HepG2 (cell line): ENCODE measurements around the gene KAZALD1. TPM values are rescaled to one million over a fixed set of nuclear protein-coding genes. Genes with fewer than 3 reads are reported as not detected.
A peak's percentile ranks its signal among the peaks of the same experiment; 100 is the strongest.

Experiments
- AKAP8 ChIP-seq: sonication (generic); formaldehyde crosslinking; IDR thresholded peaks from 2 replicates; pipeline ENCODE4 v1.5.1; 2020; ENCODE audit warnings: mild to moderate bottlenecking, missing genetic modification reagents
- GTF2F1 ChIP-seq: fragments of 150-350 bp; IDR thresholded peaks from 2 replicates; pipeline ENCODE4 v1.6.1; 2014; ENCODE audit warnings: low read length
- HNRNPK ChIP-seq: fragments of 200-400 bp; formaldehyde crosslinking; IDR thresholded peaks from 2 replicates; pipeline ENCODE4 v1.6.1; 2018; ENCODE audit warnings: low read length, low read depth, moderate library complexity, mild to moderate bottlenecking; ENCODE audit not compliant: poor library complexity, severe bottlenecking
- IKZF5 ChIP-seq: IDR thresholded peaks from 2 replicates; pipeline ENCODE4 v1.6.1; 2018; ENCODE audit warnings: missing genetic modification reagents, mild to moderate bottlenecking, missing compliant biosample characterization
- MTERF4 ChIP-seq: sonication (generic); formaldehyde crosslinking; IDR thresholded peaks from 2 replicates; pipeline ENCODE4 v1.8.0; 2023; ENCODE audit warnings: mild to moderate bottlenecking, missing genetic modification reagents
- NAIF1 ChIP-seq: sonication (generic); formaldehyde crosslinking; IDR thresholded peaks from 2 replicates; pipeline ENCODE4 v1.5.0; 2020; ENCODE audit warnings: mild to moderate bottlenecking, missing genetic modification reagents, borderline replicate concordance
- PRMT3 ChIP-seq: sonication (generic); formaldehyde crosslinking; IDR thresholded peaks from 2 replicates; pipeline ENCODE4 v1.8.1; 2022; ENCODE audit warnings: low read depth, mild to moderate bottlenecking, moderate library complexity, missing genetic modification reagents, borderline replicate concordance
- RARA ChIP-seq: IDR thresholded peaks from 2 replicates; pipeline ENCODE4 v1.6.1; 2016; ENCODE audit warnings: missing genetic modification reagents, missing compliant biosample characterization
- ZBTB37 ChIP-seq: sonication (generic); formaldehyde crosslinking; IDR thresholded peaks from 2 replicates; pipeline ENCODE4 v1.4.0; 2020; ENCODE audit warnings: mild to moderate bottlenecking, missing genetic modification reagents
- ZNF646 ChIP-seq: sonication (generic); formaldehyde crosslinking; IDR thresholded peaks from 2 replicates; pipeline ENCODE4 v1.9.0; 2021; ENCODE audit warnings: mild to moderate bottlenecking, missing genetic modification reagents
- ZNF652 ChIP-seq: IDR thresholded peaks from 2 replicates; pipeline ENCODE4 v1.6.1; 2016; ENCODE audit warnings: low read depth, borderline replicate concordance
- ZNF768 ChIP-seq: sonication (generic); formaldehyde crosslinking; IDR thresholded peaks from 2 replicates; pipeline ENCODE4 v1.4.0; 2020; ENCODE audit warnings: missing genetic modification reagents
- ZSCAN31 ChIP-seq: sonication (generic); formaldehyde crosslinking; IDR thresholded peaks from 2 replicates; pipeline ENCODE4 v1.5.0; 2020; ENCODE audit warnings: low read depth, mild to moderate bottlenecking, missing genetic modification reagents
- polyA plus RNA-seq, 8 experiments: library from polyadenylated mRNA; depleted of rRNA in 3 of 8; stranded (reverse) in 7 of 8; unstranded in 1 of 8; fragments of >200 nt; fragmentation: Illumina TruSeq in 4 of 8; extraction: Trizol in 4 of 8; gene quantifications; 2 replicates each; pipeline versions ENCODE4 v1.2.1 to v1.2.3, GENCODE V29; 2011 to 2016; ENCODE audit warnings: low read depth in 4 of 8, missing spikeins in 1 of 8, mixed read lengths in 1 of 8; ENCODE audit not compliant: insufficient read depth in 1 of 8
- total RNA-seq, 5 experiments: library from RNA; depleted of rRNA; stranded (reverse); fragments of >200 nt; fragmentation: Illumina TruSeq; extraction: Trizol; gene quantifications; 2 replicates each; pipeline ENCODE4 v1.2.3, GENCODE V29; 2016; ENCODE audit warnings: low read depth in 1 of 5
- TF ChIP-seq, protein P1 (sequence below): IDR thresholded peaks from 2 replicates; pipeline ENCODE4 v1.6.1; 2016; ENCODE audit warnings: low read depth, control low read depth
- TF ChIP-seq, protein P2 (sequence below): fragments of 450-650 bp; IDR thresholded peaks from 2 replicates; pipeline ENCODE4 v1.6.1; 2017

The KAZALD1 gene
- total and polyA plus RNA-seq, 2 of the 13 experiments (the other 11 are each of a cell fraction or from before 2014, with no cell fraction given) = 16.7 to 27.7 TPM

- TF ChIP-seq GTF2F1 = no peak
- TF ChIP-seq AKAP8 (CRISPR knock-in tag) = no peak
- TF ChIP-seq ZNF646 (CRISPR knock-in tag) = 0 out of 2 replicates have a peak, but pooled peaks have one; percentile 62
- TF ChIP-seq PRMT3 = no peak
- TF ChIP-seq ZNF652 (CRISPR knock-in tag) = no peak
- peak; percentile 10; the same call in 1 of the 2 replicates for TF ChIP-seq ZSCAN31
- TF ChIP-seq NAIF1 (CRISPR knock-in tag) = no peak
- no peak for TF ChIP-seq HNRNPK
- TF ChIP-seq IKZF5 (CRISPR knock-in tag) = 0 out of 2 replicates have a peak, but pooled peaks have one; percentile 16
- no peak for TF ChIP-seq ZBTB37 (CRISPR knock-in tag)
- no peak for TF ChIP-seq RARA (CRISPR knock-in tag)
- TF ChIP-seq ZNF768 (CRISPR knock-in tag) = 0 out of 2 replicates have a peak, but pooled peaks have one; percentile 28
- TF ChIP-seq, protein P1, sequence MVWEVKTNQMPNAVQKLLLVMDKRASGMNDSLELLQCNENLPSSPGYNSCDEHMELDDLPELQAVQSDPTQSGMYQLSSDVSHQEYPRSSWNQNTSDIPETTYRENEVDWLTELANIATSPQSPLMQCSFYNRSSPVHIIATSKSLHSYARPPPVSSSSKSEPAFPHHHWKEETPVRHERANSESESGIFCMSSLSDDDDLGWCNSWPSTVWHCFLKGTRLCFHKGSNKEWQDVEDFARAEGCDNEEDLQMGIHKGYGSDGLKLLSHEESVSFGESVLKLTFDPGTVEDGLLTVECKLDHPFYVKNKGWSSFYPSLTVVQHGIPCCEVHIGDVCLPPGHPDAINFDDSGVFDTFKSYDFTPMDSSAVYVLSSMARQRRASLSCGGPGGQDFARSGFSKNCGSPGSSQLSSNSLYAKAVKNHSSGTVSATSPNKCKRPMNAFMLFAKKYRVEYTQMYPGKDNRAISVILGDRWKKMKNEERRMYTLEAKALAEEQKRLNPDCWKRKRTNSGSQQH (CRISPR knock-in tag) = 0 out of 2 replicates have a peak, but pooled peaks have one; percentile 57
- TF ChIP-seq MTERF4 = peak; percentile 71; the same call in 1 of the 2 replicates
- TF ChIP-seq, protein P2, sequence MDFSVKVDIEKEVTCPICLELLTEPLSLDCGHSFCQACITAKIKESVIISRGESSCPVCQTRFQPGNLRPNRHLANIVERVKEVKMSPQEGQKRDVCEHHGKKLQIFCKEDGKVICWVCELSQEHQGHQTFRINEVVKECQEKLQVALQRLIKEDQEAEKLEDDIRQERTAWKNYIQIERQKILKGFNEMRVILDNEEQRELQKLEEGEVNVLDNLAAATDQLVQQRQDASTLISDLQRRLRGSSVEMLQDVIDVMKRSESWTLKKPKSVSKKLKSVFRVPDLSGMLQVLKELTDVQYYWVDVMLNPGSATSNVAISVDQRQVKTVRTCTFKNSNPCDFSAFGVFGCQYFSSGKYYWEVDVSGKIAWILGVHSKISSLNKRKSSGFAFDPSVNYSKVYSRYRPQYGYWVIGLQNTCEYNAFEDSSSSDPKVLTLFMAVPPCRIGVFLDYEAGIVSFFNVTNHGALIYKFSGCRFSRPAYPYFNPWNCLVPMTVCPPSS = no peak
Observed at GRCh38 chr10:101012525-101013364, 49.0 kb upstream of the KAZALD1 start (continued).
